Measurements from ENCODE around the gene SH3PXD2A. TPM values are rescaled to one million over a fixed set of nuclear protein-coding genes. Genes with fewer than 3 reads are reported as not detected.
A peak's percentile ranks its signal among the peaks of the same experiment; 100 is the strongest.

SH3PXD2A gene
- total and polyA plus RNA-seq, 12 donors: 5.7 to 34.5 (median 19.2) TPM

DNA sequence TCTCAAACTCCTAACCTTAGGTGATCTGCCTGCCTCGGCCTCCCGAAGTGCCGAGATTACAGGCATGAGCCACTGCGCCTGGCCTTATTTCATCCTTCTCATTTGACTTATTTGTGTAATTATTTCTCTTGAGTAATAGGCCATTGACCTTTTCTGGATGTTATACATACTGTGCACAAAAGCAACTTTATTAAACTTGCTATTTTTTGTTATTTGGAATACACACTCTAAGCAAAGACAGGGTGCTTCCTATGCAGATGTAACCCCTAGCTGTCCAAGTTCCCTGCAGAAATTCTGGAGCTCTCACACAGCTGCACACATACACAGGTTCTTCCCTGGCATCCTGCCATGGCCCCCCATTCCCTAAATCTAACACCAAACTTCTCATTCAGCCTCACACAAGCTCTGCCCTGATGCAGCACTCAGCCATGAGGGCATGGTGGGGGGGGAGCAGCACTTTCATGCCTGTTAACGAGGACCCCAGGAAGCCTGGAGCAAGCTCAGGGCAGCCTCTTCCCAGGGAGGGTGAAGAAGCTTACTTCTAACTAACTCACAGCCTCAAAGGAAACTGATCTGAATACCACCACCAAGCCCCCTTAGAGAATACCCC is 33.2 kb downstream of the SH3PXD2A start:
- H3K27me3 ChIP-seq: no peaks in the 10 kb centered on the region
- no peaks in the 10 kb centered on the region for H3K36me3 ChIP-seq (replicated peaks in 1 of 2)
- intact Hi-C loops (cut with DNase I): no loop called here
- no peak overlapping the region for H3K4me3 ChIP-seq
- H3K27ac ChIP-seq: no peak overlapping the region
- H3K9me3 ChIP-seq (replicated peaks in 1 of 3): no peaks in the 10 kb centered on the region
- DNase-seq: no peak
- peaks cover 0 to 9% of the 10 kb centered on the region in 2 donors for H3K4me1 ChIP-seq (replicated peaks in 1 of 2)
- WGBS, 4 donors: 79 to 87% (median 80%) methylated on average over 4 to 5 of the region's 5 CpGs
- TF ChIP-seq, protein P1, sequence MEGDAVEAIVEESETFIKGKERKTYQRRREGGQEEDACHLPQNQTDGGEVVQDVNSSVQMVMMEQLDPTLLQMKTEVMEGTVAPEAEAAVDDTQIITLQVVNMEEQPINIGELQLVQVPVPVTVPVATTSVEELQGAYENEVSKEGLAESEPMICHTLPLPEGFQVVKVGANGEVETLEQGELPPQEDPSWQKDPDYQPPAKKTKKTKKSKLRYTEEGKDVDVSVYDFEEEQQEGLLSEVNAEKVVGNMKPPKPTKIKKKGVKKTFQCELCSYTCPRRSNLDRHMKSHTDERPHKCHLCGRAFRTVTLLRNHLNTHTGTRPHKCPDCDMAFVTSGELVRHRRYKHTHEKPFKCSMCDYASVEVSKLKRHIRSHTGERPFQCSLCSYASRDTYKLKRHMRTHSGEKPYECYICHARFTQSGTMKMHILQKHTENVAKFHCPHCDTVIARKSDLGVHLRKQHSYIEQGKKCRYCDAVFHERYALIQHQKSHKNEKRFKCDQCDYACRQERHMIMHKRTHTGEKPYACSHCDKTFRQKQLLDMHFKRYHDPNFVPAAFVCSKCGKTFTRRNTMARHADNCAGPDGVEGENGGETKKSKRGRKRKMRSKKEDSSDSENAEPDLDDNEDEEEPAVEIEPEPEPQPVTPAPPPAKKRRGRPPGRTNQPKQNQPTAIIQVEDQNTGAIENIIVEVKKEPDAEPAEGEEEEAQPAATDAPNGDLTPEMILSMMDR (IDR thresholded peaks at IDR 0.05): no peak
- no peak for TF ChIP-seq POLR2A (IDR thresholded peaks at IDR 0.05)

DNA sequence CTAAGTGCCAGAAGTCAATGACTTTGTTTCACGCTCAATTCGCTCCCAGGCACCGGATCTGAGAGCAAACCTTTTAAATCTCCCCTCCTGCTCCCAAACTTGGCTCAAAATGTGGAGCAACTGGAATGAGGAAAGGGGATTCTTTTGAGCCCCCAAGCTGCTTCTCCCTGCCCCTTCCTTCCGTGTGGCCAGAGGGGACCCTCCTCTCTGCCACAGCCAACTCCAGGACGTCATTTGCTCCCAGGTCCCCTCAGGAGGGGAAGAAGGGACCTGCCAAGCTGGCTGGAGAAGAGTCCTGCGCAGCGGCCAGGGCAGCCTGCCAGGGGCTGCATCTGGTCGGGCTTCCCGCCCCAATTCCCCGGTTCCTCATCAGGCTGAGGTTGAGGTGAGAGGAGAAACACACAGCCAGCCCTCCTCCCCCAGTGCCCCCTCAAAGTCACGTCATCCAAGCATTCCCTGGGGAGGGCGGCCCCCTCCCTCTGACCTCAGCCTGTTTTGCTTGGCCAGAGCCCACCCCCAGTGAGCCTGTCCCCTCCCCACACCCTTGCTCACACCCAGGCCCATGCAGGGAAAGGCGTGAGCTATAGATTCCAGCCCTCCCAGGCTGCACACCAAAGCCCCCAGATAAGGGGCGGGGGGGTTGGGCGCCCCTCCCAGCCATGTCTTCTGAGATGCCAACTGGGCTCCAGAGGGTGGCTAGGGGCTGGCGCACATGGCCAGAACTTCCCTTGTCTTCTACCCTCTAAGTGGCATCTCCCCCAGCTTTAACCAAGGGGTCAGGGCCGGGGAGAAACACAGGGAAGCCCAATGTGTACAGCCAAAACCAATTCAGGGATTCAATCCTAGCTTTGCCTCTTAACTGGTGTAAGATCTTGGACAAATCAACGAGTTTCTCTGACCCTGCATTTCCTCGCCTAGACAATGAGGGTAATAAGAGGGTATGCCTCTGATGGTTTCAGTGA is 35.0 kb downstream of the SH3PXD2A start:
- Histone ChIP-seq H3K27me3 (no peaks in the 10 kb centered on the region), H3K36me3 (replicated peaks in 1 of 2) (no peaks in the 10 kb centered on the region), H3K4me3 (no peak overlapping the region), H3K9me3 (replicated peaks in 1 of 3) (no peaks in the 10 kb centered on the region), H3K27ac (peak overlapping the region in 1 of 5 donors; percentile 69), H3K4me1 (replicated peaks in 1 of 2) (peaks cover 0 to 9% of the 10 kb centered on the region in 2 donors)
- DNase-seq: peak in 4 of 7 donors; percentile 25 to 52 (median 36)
- no peak for TF ChIP-seq POLR2A (IDR thresholded peaks at IDR 0.05)
- TF ChIP-seq, protein P1 (IDR thresholded peaks at IDR 0.05): no peak
- 43 to 60% (median 47%) methylated on average over 9 to 19 of the region's 19 CpGs for WGBS, 4 donors
- intact Hi-C loops (cut with DNase I): no loop called here

DNA sequence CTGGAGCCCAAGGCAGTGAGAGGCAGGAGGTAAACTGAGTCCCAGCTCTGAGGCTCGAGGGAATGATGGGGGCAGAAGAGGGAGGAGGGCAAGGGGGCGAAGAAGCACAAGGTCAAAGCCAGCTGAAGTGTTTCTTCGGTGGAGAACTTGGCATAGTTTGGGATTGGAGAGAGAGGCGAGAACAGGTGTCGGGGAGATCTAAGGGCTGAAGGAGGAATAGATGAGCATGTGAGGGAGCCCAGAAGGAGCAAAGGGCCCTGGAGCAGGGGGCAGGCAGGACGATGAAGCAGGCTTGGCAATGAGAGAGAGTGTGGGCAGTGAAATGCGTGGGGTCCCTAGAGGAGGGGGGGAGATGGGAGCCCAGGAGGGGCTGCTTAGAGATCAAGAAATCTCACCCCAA is 35.9 kb downstream of the SH3PXD2A start:
- peaks cover 0 to 9% of the 10 kb centered on the region in 2 donors for H3K4me1 ChIP-seq (replicated peaks in 1 of 2)
- H3K27me3 ChIP-seq: no peaks in the 10 kb centered on the region
- intact Hi-C loops (cut with DNase I): no loop called here
- WGBS, 4 donors: 64 to 72% (median 71%) methylated on average over 7 of the region's 7 CpGs
- no peak for DNase-seq
- no peak for TF ChIP-seq POLR2A (IDR thresholded peaks at IDR 0.05)
- TF ChIP-seq, protein P1 (IDR thresholded peaks at IDR 0.05): no peak
- H3K4me3 ChIP-seq: no peak overlapping the region
- no peaks in the 10 kb centered on the region for H3K9me3 ChIP-seq (replicated peaks in 1 of 3)
- H3K36me3 ChIP-seq (replicated peaks in 1 of 2): no peaks in the 10 kb centered on the region
- no peak overlapping the region for H3K27ac ChIP-seq

DNA sequence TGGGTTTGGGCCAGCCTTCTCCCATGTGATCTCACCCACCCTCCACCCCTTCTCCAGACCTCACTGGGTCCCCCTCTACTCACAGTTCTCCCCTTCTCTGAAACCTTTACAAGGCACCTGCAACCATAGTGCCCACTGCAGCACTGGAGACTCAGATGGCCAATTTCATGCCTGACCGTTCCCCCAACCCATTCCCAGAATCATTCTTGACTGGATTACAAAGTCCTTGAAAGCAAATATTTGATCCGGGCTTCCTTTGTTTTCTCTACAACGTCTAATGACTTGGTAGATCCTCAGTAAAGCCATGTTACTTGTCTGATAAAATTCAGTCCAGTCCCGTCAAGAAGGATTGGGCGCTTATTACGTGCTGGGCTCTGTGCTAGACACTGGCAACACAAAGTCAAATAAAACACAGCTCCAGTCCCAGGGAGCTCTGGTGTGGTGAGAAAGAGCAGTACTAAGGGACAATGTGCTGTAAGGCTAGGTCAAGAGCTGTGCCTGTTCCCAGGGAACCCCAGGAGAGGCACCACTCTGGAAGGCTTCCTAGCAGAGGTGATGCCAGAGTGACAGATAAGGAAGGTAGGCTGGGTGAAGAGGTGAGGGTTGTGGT is 36.5 kb downstream of the SH3PXD2A start:
- no peaks in the 10 kb centered on the region for H3K36me3 ChIP-seq (replicated peaks in 1 of 2)
- no peaks in the 10 kb centered on the region for H3K27me3 ChIP-seq
- DNase-seq: no peak
- peaks cover 0 to 9% of the 10 kb centered on the region in 2 donors for H3K4me1 ChIP-seq (replicated peaks in 1 of 2)
- WGBS, 4 donors: 68 to 80% (median 79%) methylated on average over 6 of the region's 6 CpGs
- no peak overlapping the region for H3K4me3 ChIP-seq
- intact Hi-C loops (cut with DNase I): no loop called here
- H3K9me3 ChIP-seq (replicated peaks in 1 of 3): no peaks in the 10 kb centered on the region
- no peak overlapping the region for H3K27ac ChIP-seq
- no peak for TF ChIP-seq POLR2A (IDR thresholded peaks at IDR 0.05)
- TF ChIP-seq, protein P1 (IDR thresholded peaks at IDR 0.05): no peak

All from adrenal gland (tissue), 12 donors.